Inflammatory macrophage (primary cell): ENCODE results near the gene CABP7.
A peak's percentile ranks its signal among the peaks of the same experiment; 100 is the strongest.

Experiments used
- DNase-seq, 2 donors: peaks; one replicate each; pipeline ENCODE4 v3.0.0-alpha.2; 2020 to 2022
- total RNA-seq, 18 experiments: gene quantifications; one replicate each; lab custom pipeline; 2026; ENCODE audit warnings: mixed read lengths in 6 of 18, inconsistent platforms in 2 of 18; lab: John Stamatoyannopoulos, UW

The CABP7 gene
- total RNA-seq, result 0 to 0.08 (median 0) reads per million in 18 experiments

GRCh38 chr22:29719899-29720645 is at the start of gene CABP7:
Gene CABP7, plus strand, starts transcription at chr22:29720003. Its CDS starts 422 bp downstream, at chr22:29720425.
- no peak for DNase-seq

- DNase-seq, result no peak
Observed at GRCh38 chr22:29670626-29671025, 49.2 kb upstream of the CABP7 start.

- no peak for DNase-seq
Observed at GRCh38 chr22:29673361-29674066, 46.3 kb upstream of the CABP7 start.

GRCh38 chr22:29674121-29674520 is 45.7 kb upstream of the CABP7 start:
- DNase-seq, result no peak

GRCh38 chr22:29679316-29679715 is 40.5 kb upstream of the CABP7 start:
- DNase-seq, result no peak

GRCh38 chr22:29683536-29683935 is 36.3 kb upstream of the CABP7 start:
- DNase-seq, result no peak

- no peak for DNase-seq
Observed at GRCh38 chr22:29684244-29684643, 35.6 kb upstream of the CABP7 start.

- DNase-seq, result no peak
Observed at GRCh38 chr22:29689206-29689879, 30.5 kb upstream of the CABP7 start.

GRCh38 chr22:29689880-29690213 is 30.0 kb upstream of the CABP7 start:
- DNase-seq, result peak; percentile 32 to 42

- no peak for DNase-seq
Observed at GRCh38 chr22:29690476-29690875, 29.3 kb upstream of the CABP7 start.

GRCh38 chr22:29691636-29692326 is 28.0 kb upstream of the CABP7 start:
- DNase-seq, result no peak

GRCh38 chr22:29692327-29692640 is 27.5 kb upstream of the CABP7 start:
- no peak for DNase-seq

- DNase-seq, result no peak
Observed at GRCh38 chr22:29693161-29693560, 26.6 kb upstream of the CABP7 start.

GRCh38 chr22:29693671-29694070 is 26.1 kb upstream of the CABP7 start:
- DNase-seq, result no peak

- DNase-seq, result no peak
Observed at GRCh38 chr22:29695129-29695926, 24.5 kb upstream of the CABP7 start.

- DNase-seq, result no peak
Observed at GRCh38 chr22:29697853-29698598, 21.8 kb upstream of the CABP7 start.

- no peak for DNase-seq
Observed at GRCh38 chr22:29700206-29700899, 19.4 kb upstream of the CABP7 start.

GRCh38 chr22:29700900-29701154 is 19.0 kb upstream of the CABP7 start:
- DNase-seq, result no peak

GRCh38 chr22:29701155-29701999 is 18.4 kb upstream of the CABP7 start:
- no peak for DNase-seq
